Activated CD4-positive, alpha-beta T cell treated with anti-CD3 and anti-CD28 coated beads for 1 hour (primary cell): ENCODE data around the gene TTC4.

Experiments
- DNase-seq: peaks from one replicate; pipeline ENCODE4 v3.0.0-alpha.2; 2020

The TTC4 gene

DNA sequence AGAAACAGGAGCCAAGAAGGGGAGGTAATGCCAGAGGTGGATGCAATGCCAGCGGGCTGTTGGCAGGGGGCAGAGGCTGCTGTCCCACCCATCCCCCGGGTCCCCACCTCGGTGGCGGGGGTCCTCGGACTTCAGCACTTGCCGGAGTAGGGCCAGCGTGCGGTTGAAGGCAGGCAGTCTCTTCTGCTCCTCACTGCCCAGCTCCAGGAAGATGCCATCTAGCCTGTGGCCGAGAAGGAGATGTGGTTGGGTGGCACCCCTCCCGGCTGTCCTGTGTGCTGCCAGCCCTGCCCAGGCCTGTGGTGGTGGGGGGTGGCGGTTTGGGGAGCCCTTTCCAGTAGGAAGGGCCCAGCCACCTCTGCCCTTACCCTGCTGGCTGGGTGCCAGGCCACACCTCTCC, 71.9 kb downstream of the TTC4 start:
- DNase-seq = no peak

DNA sequence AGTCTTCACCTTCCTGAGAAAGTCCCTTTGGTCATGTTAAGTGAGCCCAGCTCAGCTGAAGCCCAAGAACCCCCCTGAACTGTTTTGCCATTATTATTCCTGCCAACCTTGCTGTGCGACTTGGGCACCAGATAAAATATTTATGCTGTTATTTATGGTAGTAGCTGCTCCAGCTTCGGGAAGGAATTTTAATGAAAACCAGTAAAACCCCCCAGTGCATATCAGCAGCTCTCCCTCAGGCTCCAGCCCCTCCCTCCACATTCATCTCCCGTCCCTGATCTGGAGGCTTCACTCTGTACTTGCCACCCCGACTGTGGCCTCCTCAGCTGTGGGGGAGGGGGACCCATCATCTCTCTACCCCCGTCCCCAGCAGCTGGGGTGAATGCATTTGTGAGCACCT, 72.8 kb downstream of the TTC4 start:
- DNase-seq = no peak

- no peak for DNase-seq
These were observed 76.3 kb downstream of the TTC4 start for GRCh38 chr1:54791880-54792522.
